ENCODE measurements around the gene ATP12A. TPM values are rescaled to one million over a fixed set of nuclear protein-coding genes. Genes with fewer than 3 reads are reported as not detected.

Gene ATP12A
- not detected in 2 replicates for total RNA-seq

GRCh38 chr13:24680258-24680920 lies at the start of gene ATP12A:
Gene ATP12A, plus strand, starts transcription at chr13:24680408. Its CDS starts 336 bp downstream, at chr13:24680744.

Small RNAs within 50 kb of the gene (small RNA-seq; reads per million reads assigned to genes)
- not detected for gene RNY1P7

Other genes with a start within 250 kb of the ATP12A start
- gene PARP4, start 167.6 kb upstream of the ATP12A start, total RNA-seq, result 62.8 and 77.6 TPM in 2 replicates
- gene RNF17, start 83.8 kb downstream of the ATP12A start, total RNA-seq, result 0.59 TPM in 1 of 2 replicates, not detected in the other

All from subcutaneous preadipocyte (primary cell).